ENCODE measurements around the gene BTBD16. TPM values are rescaled to one million over a fixed set of nuclear protein-coding genes. Genes with fewer than 3 reads are reported as not detected.

The BTBD16 gene
- total and polyA plus RNA-seq, 2 of the 4 experiments (the other 2 are of a cell fraction): not detected

DNA sequence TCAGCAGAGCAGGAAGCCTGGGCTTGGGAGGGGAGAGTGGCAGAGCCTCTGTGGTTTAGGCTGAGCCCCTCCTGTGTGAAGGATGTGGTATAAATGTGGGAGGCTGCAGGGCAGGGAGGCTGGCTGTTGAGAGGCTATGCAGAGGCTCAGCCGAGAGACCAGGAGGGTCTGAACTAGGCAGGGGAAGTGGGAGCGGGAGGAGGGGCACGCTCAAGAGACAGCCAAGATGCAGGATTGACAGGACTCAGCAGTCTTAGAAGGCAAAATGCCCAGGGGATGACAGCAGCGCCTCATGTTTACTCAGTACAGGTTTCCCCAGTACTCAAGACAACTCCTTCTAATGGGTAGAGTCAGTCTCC is 24.3 kb downstream of the BTBD16 start:
- ChIA-PET CTCF (no interaction called here), POLR2A (ENCODE audit: unreplicated experiment) (no interaction called here)
- WGBS, 2 experiments (ENCODE audit: extremely low coverage in 2 of 2, insufficient read length in 1 of 2): 59% methylated on average over 2 of the region's 4 CpGs; no CpG with 5 or more reads in 1 of the 2 experiments
- no peak overlapping the region for H3K27ac ChIP-seq (ENCODE audit: insufficient read depth, low read length)
- no peak overlapping the region for H3K4ac ChIP-seq (ENCODE audit: low read depth, low read length)
- ATAC-seq (ENCODE audit: low read depth): no peak
- peaks cover 17% of the 10 kb centered on the region; the same call in 1 of the 2 replicates for H3K27me3 ChIP-seq (ENCODE audit: control insufficient read depth, insufficient read depth, low read length)
- no peak overlapping the region for H2AFZ ChIP-seq (replicated peaks; ENCODE audit: low read length, poor library complexity)
- DNase-seq: no peak
- intact Hi-C loops (cut with micrococcal nuclease) (no loop called here), in situ Hi-C loops (cut with MboI; ENCODE audit: low sequenced_read_pairs) (loop anchor here (5.0 kb wide), 2 partner anchors 137 to 272 kb away; no protein-coding TSS in a partner anchor), dilution Hi-C loops (cut with HindIII; ENCODE audit: low sequenced_read_pairs, unreplicated experiment) (no loop called here)
- H3K4me2 ChIP-seq (ENCODE audit: low read depth, low read length): no peak overlapping the region
- no peak overlapping the region for H3K56ac ChIP-seq (ENCODE audit: extremely low read depth, insufficient read depth, low read length)
- no peak overlapping the region for H2BK20ac ChIP-seq (ENCODE audit: low read depth, low read length)
- no peak overlapping the region for H4K91ac ChIP-seq (ENCODE audit: insufficient read depth, low read depth, low read length)
- H3K4me3 ChIP-seq (ENCODE audit: insufficient read depth, low read depth, low read length): no peak overlapping the region
- 0 out of 2 replicates have a peak, but pooled peaks cover 2% of the 10 kb centered on the region for H3K9me1 ChIP-seq (ENCODE audit: insufficient read depth, low read length)
- no peaks in the 10 kb centered on the region for H3K79me1 ChIP-seq (ENCODE audit: low read depth in 1 of 2, low read length in 2 of 2)
- no peaks in the 10 kb centered on the region for H3K9me3 ChIP-seq (ENCODE audit: control insufficient read depth, insufficient read depth, low read length)
- no peak overlapping the region for H2BK120ac ChIP-seq (ENCODE audit: low read depth, low read length)
- H4K8ac ChIP-seq (ENCODE audit: low read depth in 2 of 2, low read length in 2 of 2): no peak overlapping the region
- no peak overlapping the region for H2BK15ac ChIP-seq (ENCODE audit: low read depth, low read length)
- no peak overlapping the region for H3K14ac ChIP-seq (replicated peaks; ENCODE audit: low read depth, low read length)
- H3K23ac ChIP-seq (ENCODE audit: low read depth, low read length): no peak overlapping the region
- no peak overlapping the region for H3K9ac ChIP-seq (ENCODE audit: low read depth, low read length)
- no peak overlapping the region for H2AK5ac ChIP-seq (ENCODE audit: low read depth, low read length)
- no peak for TF ChIP-seq FOS (IDR thresholded peaks at IDR 0.05; ENCODE audit: low read depth, low read length)
- no peak for TF ChIP-seq MAFK (IDR thresholded peaks at IDR 0.05; ENCODE audit: low read depth, low read length)
- TF ChIP-seq RCOR1 (IDR thresholded peaks at IDR 0.05; ENCODE audit: insufficient replicate concordance, low read length): no peak
- H2AK9ac ChIP-seq (replicated peaks; ENCODE audit: low read depth, low read length, poor library complexity): no peak overlapping the region
- H3K36me3 ChIP-seq (ENCODE audit: control insufficient read depth, insufficient read depth, low read length): no peaks in the 10 kb centered on the region
- H3K4me1 ChIP-seq (ENCODE audit: control insufficient read depth, insufficient read depth, low read length): no peaks in the 10 kb centered on the region
- H4K5ac ChIP-seq (ENCODE audit: low read depth, low read length): no peak overlapping the region
- H3K18ac ChIP-seq (ENCODE audit: low read depth, low read length): no peak overlapping the region
- no TSS peak for BruUV-seq (replicated peaks)
- H2BK5ac ChIP-seq (ENCODE audit: low read depth, low read length, poor library complexity, severe bottlenecking): no peak overlapping the region
- H4K20me1 ChIP-seq (ENCODE audit: insufficient read depth, low read length): no peaks in the 10 kb centered on the region

Measured in IMR-90 (cell line).